ENCODE measurements around the gene PLAAT5. TPM values are rescaled to one million over a fixed set of nuclear protein-coding genes. Genes with fewer than 3 reads are reported as not detected.
A peak's percentile ranks its signal among the peaks of the same experiment; 100 is the strongest.

Gene PLAAT5
- total and polyA plus RNA-seq, 2 of the 8 experiments (the other 6 are each of a cell fraction or from before 2014, with no cell fraction given), result 16.0 to 18.7 TPM

GRCh38 chr11:63507511-63507910 is 16.5 kb upstream of the PLAAT5 start:
- 0 out of 2 replicates have a peak overlapping the region, but pooled peaks have one; percentile 90 for H2BK5ac ChIP-seq (ENCODE audit: low read depth, low read length)
- CTCF ChIA-PET (ENCODE audit: partially characterized antibody), result interaction anchor here (0.5 to 8.2 kb wide), 21 partner anchors 11 to 567 kb away, joined by 3 to 97 read pairs (median 4); partner anchors contain the start of gene PLAAT5
- no peak overlapping the region for H3K4me2 ChIP-seq (ENCODE audit: insufficient read depth in 1 of 2, low read depth in 2 of 2, low read length in 2 of 2)
- no peaks in the 10 kb centered on the region for H3K36me3 ChIP-seq (ENCODE audit: control insufficient read depth in 2 of 4, insufficient read depth in 4 of 4, low read length in 3 of 4)
- H2BK20ac ChIP-seq (ENCODE audit: low read length), result peak overlapping the region; percentile 98; the same call in 1 of the 2 replicates
- H2BK12ac ChIP-seq (ENCODE audit: low read depth, low read length), result peak overlapping the region; percentile 93; the same call in 1 of the 2 replicates
- no peaks in the 10 kb centered on the region for H3K27me3 ChIP-seq (replicated peaks in 1 of 4; ENCODE audit: control insufficient read depth in 3 of 4, extremely low read depth in 1 of 4, insufficient read depth in 3 of 4, low read length in 3 of 4)
- H4K20me1 ChIP-seq (replicated peaks in 1 of 2; ENCODE audit: control insufficient read depth in 1 of 2, insufficient read depth in 2 of 2, low read length in 2 of 2), result no peaks in the 10 kb centered on the region
- H3K18ac ChIP-seq (ENCODE audit: extremely low read depth, low read length), result no peak overlapping the region
- H3K79me1 ChIP-seq (ENCODE audit: low read depth, low read length), result no peaks in the 10 kb centered on the region
- no peak overlapping the region for H3K27ac ChIP-seq (ENCODE audit: low read depth, low read length)
- H2AFZ ChIP-seq (ENCODE audit: low read length), result no peak overlapping the region
- H2BK15ac ChIP-seq (ENCODE audit: low read length), result peak overlapping the region; percentile 46; the same call in 1 of the 2 replicates
- H2AK5ac ChIP-seq (ENCODE audit: low read depth, low read length), result 0 out of 2 replicates have a peak overlapping the region, but pooled peaks have one; percentile 78
- POLR2A ChIA-PET (ENCODE audit: partially characterized antibody), result interaction anchor here (0.9 to 1.3 kb wide), 5 partner anchors 9 to 29 kb away, joined by 3 to 4 read pairs (median 3); partner anchors contain the start of gene PLAAT4
- DNase-seq (ENCODE audit: low read depth in 1 of 2, low spot score in 2 of 2), result no peak
- H4K91ac ChIP-seq (replicated peaks; ENCODE audit: insufficient read length, low read length), result no peak overlapping the region
- H3K56ac ChIP-seq (replicated peaks; ENCODE audit: insufficient read length, low read depth, low read length), result no peak overlapping the region
- no peak overlapping the region for H2BK120ac ChIP-seq (replicated peaks; ENCODE audit: low read depth, low read length)
- H3K4ac ChIP-seq (replicated peaks; ENCODE audit: insufficient read length, low read depth, low read length), result no peak overlapping the region
- H3K4me1 ChIP-seq (replicated peaks in 1 of 4; ENCODE audit: control insufficient read depth in 3 of 4, insufficient read depth in 4 of 4, low read length in 3 of 4), result peaks cover 9 to 21% (median 15%) of the 10 kb centered on the region in 4 experiments
- 100% methylated on average over 1 of the region's 2 CpGs; no CpG with 5 or more reads in 1 of the 2 experiments for WGBS, 2 experiments (ENCODE audit: extremely low coverage in 1 of 2, insufficient coverage in 1 of 2, insufficient read length in 1 of 2, insufficient replicate concordance in 2 of 2, low coverage in 1 of 2, low lambda C conversion rate in 2 of 2, missing lambda C conversion rate in 1 of 2)
- no peak overlapping the region for H3K4me3 ChIP-seq (ENCODE audit: extremely low read depth in 1 of 4, insufficient read depth in 2 of 4, low read depth in 3 of 4, low read length in 4 of 4)
- no peak overlapping the region for H3K9ac ChIP-seq (replicated peaks in 1 of 4; ENCODE audit: extremely low read depth in 1 of 4, low read depth in 3 of 4, low read length in 3 of 4)
- no peak for FAIRE-seq
- no peak overlapping the region for H4K5ac ChIP-seq (ENCODE audit: insufficient read length, low read depth, low read length)
- TF ChIP-seq, protein P1, sequence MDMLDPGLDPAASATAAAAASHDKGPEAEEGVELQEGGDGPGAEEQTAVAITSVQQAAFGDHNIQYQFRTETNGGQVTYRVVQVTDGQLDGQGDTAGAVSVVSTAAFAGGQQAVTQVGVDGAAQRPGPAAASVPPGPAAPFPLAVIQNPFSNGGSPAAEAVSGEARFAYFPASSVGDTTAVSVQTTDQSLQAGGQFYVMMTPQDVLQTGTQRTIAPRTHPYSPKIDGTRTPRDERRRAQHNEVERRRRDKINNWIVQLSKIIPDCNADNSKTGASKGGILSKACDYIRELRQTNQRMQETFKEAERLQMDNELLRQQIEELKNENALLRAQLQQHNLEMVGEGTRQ (IDR thresholded peaks at IDR 0.05; ENCODE audit: low read length), result no peak
- TF ChIP-seq SRF (IDR thresholded peaks at IDR 0.05; ENCODE audit: low read depth, low read length) (no peak), EGR1 (IDR thresholded peaks at IDR 0.05; ENCODE audit: borderline replicate concordance, low read depth, low read length) (no peak), MAFK (IDR thresholded peaks at IDR 0.05; ENCODE audit: low read depth, low read length) (no peak), KDM1A (IDR thresholded peaks at IDR 0.05; ENCODE audit: borderline replicate concordance, low read length) (no peak)
- H3K9me3 ChIP-seq (ENCODE audit: insufficient read depth in 2 of 2, low read depth in 1 of 2, low read length in 1 of 2), result no peaks in the 10 kb centered on the region
- no peaks in the 10 kb centered on the region for H3K79me2 ChIP-seq (ENCODE audit: control insufficient read depth in 1 of 2, insufficient read depth in 2 of 2, low read length in 2 of 2)
- H4K8ac ChIP-seq (ENCODE audit: extremely low read depth, insufficient read depth, low read length), result no peak overlapping the region
- no peak overlapping the region for H3K14ac ChIP-seq (ENCODE audit: insufficient read length)
- no peaks in the 10 kb centered on the region for H3K23me2 ChIP-seq (ENCODE audit: low read depth, low read length)
- H3K23ac ChIP-seq (ENCODE audit: insufficient read length), result no peak overlapping the region
